ENCODE results near the gene DCP2.
"Not testable (repeated sequence)": the region's sequence is repeated elsewhere in the genome, so short reads cannot be mapped to it uniquely, and the experiment has no call there.

Gene DCP2

GRCh38 chr5:112958093-112959088 is 18.2 kb upstream of the DCP2 start:
- TF ChIP-seq CTCF (conservative IDR thresholded peaks at IDR 0.05), result no peak
- peak overlapping the region; percentile 75 for H3K27ac ChIP-seq

- H3K27ac ChIP-seq, result peak overlapping the region; percentile 75
These were observed 16.7 kb upstream of the DCP2 start for GRCh38 chr5:112959872-112960271.

DNA sequence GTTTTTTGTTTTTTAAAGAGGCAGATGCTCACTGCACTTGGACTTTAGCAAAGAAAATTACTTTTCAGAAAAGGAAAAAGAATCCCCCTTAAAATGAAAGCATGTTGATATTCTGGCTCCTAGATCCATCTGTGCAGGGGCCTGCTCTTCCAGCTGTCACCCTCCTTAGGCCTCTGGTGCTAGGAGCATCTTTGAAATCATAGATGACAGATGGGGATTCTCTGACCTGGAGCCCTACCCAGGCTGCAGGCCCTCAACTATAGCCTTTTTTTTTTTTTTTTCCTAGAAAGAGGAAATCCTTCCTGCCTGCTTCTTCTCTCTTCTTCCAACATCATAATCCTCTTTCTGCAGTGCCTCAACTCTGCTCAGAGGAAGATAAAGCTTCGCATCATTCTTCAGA is 16.3 kb upstream of the DCP2 start:
- no peak for TF ChIP-seq CTCF (conservative IDR thresholded peaks at IDR 0.05)
- no peak overlapping the region for H3K27ac ChIP-seq

DNA sequence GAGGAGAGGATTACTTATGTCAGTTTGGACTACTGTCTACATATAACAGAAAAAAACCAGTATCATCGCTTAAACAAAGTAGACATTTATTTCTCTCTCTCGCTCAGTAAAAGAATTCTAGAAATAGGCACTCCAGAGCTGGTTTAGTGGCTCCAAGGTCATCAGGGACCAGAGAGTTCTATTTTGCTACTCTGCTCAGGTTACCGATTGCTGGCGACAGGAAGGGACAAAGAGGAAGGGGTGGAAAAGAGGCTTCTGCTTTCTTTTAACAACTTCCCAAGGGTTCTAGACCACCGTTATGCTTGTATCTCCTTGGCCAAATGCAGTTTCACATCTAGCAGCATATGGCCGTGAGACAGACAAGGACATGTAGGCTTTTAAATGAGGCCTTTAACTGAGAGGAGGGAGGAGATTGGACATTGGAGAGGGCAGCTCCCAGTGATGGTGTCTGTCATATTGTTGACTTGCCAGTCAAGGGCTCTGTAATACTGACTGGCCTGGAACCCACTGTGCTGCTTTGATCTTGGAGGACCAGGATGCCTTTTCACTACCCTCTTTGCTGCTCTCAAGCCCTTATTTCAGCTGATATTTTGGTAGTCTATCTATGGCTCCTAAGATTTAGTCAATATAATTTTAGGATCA is 15.6 kb upstream of the DCP2 start:
- TF ChIP-seq CTCF (conservative IDR thresholded peaks at IDR 0.05), result no peak
- H3K27ac ChIP-seq, result no peak overlapping the region

GRCh38 chr5:112963374-112963733 is 13.2 kb upstream of the DCP2 start:
- H3K27ac ChIP-seq, result not testable (repeated sequence)

DNA sequence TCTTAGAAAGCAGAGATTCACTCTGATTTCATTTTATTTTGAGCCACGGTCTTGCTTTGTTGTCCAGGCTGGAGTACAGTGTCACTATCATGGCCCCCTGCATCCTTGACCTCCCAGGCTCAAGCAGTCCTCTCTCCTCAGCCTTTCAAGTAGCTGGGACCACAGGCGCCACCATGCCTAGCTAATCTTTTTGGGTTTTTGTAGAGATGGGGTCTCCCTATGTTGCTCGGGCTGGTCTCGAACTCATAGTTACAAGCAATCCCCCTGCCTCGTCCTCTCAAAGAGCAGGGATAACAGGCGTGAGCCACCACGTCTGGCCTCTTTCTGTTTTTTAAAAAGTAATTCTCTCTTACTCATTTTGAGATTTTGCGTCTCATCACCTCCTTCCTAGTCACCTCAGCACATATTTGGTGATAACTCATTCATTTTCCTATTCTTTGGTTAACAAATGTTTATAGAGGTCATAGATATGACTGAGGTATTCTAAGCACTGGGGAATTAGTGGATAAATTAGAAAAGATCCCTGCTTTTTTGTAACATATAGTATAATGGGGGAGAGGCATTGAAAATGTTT is 10.8 kb upstream of the DCP2 start:
- no peak for TF ChIP-seq CTCF (conservative IDR thresholded peaks at IDR 0.05)
- H3K27ac ChIP-seq, result no peak overlapping the region

- no peak for TF ChIP-seq CTCF (conservative IDR thresholded peaks at IDR 0.05)
- H3K27ac ChIP-seq, result no peak overlapping the region
These were observed 9.0 kb upstream of the DCP2 start for GRCh38 chr5:112967520-112968083.

- H3K27ac ChIP-seq, result peak overlapping the region; percentile 34; the same call in 1 of the 2 replicates
These were observed 8.0 kb upstream of the DCP2 start for GRCh38 chr5:112968411-112969106.

More at GRCh38 chr5:112968411-112969106, 8.0 kb upstream of the DCP2 start:
- TF ChIP-seq CTCF (conservative IDR thresholded peaks at IDR 0.05), result no peak
